Bone marrow (tissue), 2 donors: Measurements from ENCODE around the gene TMEM130.
A peak's percentile ranks its signal among the peaks of the same experiment; 100 is the strongest.
"Not testable (repeated sequence)": the region's sequence is repeated elsewhere in the genome, so short reads cannot be mapped to it uniquely, and the experiment has no call there.

Experiments used
- DNase-seq, 2 donors: peaks; one replicate each; lab custom pipeline; 2025; lab: John Stamatoyannopoulos, UW

TMEM130 gene

DNA sequence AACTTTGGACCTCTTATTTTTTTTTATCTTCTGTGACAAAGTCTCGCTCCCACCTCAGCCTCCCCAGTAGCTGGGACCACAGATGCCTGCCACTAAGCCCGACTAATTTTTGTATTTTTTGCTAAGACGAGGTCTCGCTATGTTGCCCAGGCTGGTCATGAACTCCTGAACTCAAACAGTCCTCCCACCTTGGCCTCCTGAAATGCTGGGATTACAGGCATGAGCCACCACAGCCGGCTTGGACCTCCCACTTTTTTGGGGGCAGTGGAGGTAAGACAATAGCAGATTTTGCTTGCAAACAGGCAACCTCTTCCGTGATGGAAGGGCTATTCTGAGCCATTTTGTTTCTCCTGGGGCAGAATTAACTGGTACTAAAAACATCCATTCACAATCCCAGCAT lies 7.3 kb upstream of the TMEM130 start:
- DNase-seq: no peak

DNA sequence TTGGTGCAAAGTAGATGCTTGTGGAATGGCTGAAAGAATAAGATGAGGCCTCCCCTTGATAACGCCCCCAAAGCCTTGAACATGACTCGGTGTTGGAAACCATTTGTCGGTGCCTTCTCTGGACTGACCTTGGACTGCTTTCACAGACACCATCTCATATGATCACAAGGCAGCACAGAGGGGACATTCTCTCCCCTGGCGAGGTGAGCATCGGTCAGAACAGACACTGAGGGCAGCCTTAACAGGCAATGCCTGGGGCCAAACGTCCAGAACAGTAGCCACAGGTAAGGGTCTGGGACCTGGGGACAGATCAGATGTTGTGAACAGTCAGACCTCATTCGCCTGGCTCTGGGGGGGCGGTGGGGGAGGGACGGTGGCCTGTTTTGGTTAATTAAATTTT lies 5.7 kb upstream of the TMEM130 start:
- DNase-seq: no peak

GRCh38 chr7:98874942-98875341 lies 5.1 kb upstream of the TMEM130 start:
- no peak for DNase-seq

GRCh38 chr7:98873610-98874009 lies 3.8 kb upstream of the TMEM130 start:
- DNase-seq: not testable (repeated sequence)

GRCh38 chr7:98872328-98872924 lies 2.6 kb upstream of the TMEM130 start:
- DNase-seq: peak in 1 of 2 donors; percentile 8

DNA sequence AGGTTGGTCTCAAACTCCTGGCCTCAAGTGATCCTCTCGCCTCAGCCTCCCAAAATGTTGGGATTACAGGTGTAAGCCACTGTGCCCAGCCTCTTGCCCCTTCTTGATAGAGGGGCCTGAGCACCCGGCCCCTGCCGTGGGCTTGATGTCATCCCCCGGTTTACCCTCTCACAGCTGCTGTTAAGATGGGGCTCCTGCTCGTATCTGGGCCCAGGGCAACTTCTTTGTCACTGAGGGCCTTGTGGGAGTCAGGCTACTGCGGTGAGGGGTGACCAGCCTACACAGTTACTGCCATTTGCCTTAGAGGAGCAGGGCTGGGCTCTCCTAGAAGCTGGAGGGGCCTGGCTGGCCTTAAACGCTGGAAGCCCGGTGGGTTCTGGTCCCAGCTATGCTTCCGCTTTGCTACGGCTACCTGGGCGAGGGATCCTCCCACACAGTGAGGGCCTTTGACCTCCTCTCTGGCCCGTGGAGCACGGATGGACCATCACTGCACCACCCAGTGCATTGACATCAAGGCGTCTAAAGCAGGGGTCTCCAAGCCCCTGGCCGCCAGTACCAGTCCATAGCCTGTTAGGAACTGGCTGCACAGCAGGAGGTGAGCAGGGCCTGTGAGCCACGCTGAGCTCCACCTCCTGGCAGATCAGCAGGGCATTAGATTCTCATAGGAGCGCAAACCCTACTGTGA lies 1.1 kb upstream of the TMEM130 start:
- DNase-seq: no peak

GRCh38 chr7:98870121-98870651 lies 372 bp upstream of the TMEM130 start:
- DNase-seq: peak; percentile 26 to 62

DNA sequence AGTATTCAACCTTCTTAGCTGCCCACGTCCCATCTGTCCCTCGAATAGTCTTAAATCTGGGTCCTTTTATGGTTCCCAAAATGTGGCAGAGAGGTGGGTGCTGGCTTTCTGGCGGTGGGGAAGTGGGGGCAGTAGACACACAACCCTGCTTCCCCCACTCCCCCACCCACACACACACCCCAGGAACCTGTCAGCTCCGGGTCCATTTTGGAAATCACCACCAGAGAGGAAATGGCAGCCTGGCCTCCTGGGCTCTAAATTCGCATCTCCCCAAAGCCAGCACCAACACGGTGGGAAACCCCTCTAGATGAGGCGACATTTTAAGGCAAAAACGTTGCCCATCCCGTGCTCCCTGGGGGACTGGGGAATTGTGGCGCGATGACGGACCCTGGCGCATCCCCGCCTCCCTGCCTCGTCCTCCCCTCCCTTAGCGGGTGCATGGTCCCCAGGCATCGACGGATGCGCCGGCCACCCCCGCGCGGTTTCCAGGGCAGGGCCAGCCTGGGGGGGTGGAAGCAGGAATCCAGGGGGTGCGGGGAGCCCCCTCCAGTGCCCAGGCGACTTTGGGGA lies 702 bp downstream of the TMEM130 start:
- DNase-seq: no peak

GRCh38 chr7:98868450-98868849 lies 1.4 kb downstream of the TMEM130 start:
- DNase-seq: no peak

DNA sequence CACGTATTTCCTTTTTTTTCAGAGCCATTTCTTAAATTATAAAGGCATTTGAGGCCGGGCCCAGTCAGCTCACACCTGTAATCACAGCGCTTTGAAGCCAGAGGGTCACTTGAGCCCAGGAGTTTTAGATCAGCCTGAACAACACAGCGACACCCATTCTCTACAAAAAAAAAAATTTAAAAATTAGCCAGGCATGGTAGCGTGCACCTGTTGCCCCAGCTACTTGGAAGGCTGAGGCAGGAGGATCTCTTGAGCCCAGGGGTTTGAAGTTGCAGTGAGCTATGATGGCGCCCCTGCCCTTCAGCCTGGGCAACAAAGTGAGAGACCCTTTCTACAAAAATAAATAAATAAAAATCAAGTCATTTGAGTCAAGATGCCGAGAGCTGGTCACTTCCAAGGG lies 3.0 kb downstream of the TMEM130 start:
- no peak for DNase-seq

GRCh38 chr7:98866351-98866750 lies 3.5 kb downstream of the TMEM130 start:
- no peak for DNase-seq

- DNase-seq: no peak
These were observed 4.9 kb downstream of the TMEM130 start for GRCh38 chr7:98864731-98865453.

DNA sequence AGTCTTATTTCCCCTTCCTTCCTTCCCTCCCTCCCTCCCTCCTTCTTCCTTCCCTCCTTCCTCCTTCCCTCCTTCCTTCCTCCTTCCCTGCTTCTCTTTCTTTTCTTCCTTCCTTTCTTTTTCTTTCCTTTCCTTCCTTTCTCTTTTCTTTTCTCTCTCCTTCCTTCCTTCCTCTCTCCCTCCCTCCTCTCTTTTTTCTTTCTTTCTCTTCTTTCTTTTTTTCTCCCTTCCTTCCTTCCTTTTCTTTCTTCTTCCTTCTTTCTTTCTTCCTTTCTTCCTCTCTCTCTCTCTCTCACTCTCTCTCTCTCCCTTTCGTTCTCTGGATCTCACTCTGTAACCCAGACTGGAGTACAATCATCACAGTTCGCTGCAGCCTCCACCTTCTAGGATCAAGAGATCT lies 6.2 kb downstream of the TMEM130 start:
- DNase-seq: no peak

DNA sequence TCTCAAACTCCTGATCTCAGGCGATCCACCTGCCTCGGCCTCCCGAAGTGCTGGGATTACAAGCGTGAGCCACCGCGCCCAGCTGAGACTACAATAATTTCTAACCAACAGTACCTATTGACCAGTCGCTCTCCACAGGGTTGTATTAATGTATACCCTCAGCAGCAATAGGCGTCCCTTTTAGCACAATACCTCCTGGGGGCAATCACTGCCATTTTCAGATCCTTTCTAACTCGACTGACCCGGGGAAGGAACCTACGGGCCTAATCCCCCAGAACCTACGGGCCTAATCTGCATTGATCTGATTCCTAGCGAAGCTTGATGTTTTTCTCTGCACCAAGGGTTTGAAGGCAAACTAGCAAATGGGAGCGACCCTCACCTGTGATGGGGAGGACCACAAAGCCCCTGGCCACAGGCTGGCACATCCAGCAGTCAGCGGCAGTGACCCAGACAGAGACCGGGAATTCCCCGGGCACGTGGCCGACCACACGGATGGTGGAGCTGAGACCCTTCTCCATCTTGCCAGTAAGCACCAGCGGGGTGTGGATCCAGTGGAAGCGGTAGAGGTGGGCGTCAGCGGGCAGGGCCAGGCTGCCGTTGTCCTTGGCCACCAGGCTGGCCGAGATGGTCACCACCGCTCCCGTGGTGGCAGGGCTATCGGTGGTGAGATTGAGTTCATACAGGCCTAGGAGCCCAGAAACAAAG lies 6.9 kb downstream of the TMEM130 start:
- DNase-seq: no peak

DNA sequence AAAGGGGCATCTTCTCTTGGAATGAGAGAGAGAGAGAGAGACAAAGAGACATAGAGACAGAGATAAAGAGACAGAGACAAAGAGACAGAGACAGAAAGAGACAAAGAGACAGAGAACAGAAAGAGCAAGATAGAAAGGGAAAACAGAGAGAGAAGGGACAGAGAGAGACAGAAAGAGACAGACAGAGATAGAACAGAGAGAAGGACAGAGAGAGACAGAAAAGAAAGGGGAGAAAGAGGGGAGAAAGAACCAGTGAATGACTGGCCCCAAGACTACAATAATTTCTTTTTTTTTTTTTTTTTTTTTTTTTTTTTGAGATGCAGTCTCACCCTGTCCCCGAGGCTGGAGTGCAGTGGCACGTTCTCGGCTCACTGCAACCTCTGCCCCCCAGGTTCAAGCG lies 7.6 kb downstream of the TMEM130 start:
- DNase-seq: no peak

DNA sequence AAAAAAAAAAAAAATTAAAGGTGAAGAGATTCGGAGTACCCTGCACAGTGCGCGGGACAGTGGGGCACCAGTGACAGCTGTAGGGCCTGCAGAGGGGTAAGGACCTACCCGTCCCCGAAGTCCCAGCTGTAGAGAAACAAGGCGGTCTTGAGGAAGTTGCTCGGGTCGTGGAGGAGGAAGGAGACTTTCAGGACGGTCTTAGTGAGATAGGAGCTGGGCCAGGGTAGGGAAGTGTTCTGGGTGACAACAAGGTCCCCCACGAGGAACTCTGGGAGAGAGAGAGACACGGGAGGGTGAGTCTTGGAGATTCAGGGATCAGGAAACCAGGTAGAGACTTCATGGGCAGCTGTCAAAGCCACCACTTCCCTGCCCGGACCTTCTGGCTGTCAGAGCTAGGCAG lies 9.7 kb downstream of the TMEM130 start:
- DNase-seq: no peak

- no peak for DNase-seq
These were observed 14.0 kb downstream of the TMEM130 start for GRCh38 chr7:98855610-98856422.

- DNase-seq: no peak
These were observed 17.0 kb downstream of the TMEM130 start for GRCh38 chr7:98852826-98853225.

DNA sequence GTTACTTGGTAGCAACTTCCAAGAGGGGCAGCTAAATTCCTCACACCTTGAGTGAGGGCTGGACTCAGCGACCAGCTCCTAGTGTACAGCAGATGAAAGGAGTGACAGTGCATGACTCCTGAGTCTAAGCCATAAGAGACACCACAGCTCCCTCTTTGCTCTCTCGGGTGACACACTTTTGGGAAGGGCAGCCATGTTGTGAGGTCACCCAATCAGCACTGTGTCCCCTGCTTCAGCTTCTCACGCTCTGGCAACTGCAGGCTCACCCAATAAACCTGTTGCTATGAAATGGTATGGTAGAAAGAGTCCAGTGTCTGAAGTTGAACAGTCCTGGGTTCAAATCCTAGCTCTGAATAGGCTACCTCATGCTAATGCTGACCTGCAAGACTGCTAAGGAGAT lies 20.9 kb downstream of the TMEM130 start:
- DNase-seq: no peak

DNA sequence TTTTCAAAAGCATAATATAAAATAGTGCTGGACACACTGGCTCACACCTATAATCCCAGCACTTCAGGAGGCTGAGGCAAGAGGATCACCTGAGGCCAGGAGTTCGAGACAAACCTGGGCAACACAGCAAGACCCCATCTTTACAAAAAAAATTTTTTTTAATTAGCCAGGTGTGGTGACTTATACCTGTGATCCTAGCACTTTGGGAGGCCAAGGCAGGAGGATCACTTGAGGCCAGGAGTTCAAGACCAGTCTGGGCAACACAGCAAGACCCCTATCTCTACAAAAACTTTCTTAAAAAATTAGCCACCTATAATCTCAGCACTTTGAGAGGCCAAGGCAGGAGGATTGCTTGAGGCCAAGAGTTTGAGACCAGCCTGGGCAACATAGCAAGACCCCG lies 27.3 kb downstream of the TMEM130 start:
- not testable (repeated sequence) for DNase-seq
